Lower leg skin (tissue), 3 donors: ENCODE data around the gene SINHCAF.

ENCODE experiments used
- CTCF ChIP-seq, 3 donors: fragments of 450-650 bp; IDR thresholded peaks; one replicate each; pipeline ENCODE4 v1.5.1; 2016; ENCODE audit warnings: antibody characterized with exemption in 3 of 3, mild to moderate bottlenecking in 3 of 3, moderate library complexity in 2 of 3
- POLR2A ChIP-seq, 2 donors: fragments of 450-650 bp; IDR thresholded peaks; one replicate each; pipeline ENCODE4 v1.6.1; 2016 to 2017; ENCODE audit warnings: antibody characterized with exemption in 2 of 2, mild to moderate bottlenecking in 1 of 2, moderate library complexity in 1 of 2

DNA sequence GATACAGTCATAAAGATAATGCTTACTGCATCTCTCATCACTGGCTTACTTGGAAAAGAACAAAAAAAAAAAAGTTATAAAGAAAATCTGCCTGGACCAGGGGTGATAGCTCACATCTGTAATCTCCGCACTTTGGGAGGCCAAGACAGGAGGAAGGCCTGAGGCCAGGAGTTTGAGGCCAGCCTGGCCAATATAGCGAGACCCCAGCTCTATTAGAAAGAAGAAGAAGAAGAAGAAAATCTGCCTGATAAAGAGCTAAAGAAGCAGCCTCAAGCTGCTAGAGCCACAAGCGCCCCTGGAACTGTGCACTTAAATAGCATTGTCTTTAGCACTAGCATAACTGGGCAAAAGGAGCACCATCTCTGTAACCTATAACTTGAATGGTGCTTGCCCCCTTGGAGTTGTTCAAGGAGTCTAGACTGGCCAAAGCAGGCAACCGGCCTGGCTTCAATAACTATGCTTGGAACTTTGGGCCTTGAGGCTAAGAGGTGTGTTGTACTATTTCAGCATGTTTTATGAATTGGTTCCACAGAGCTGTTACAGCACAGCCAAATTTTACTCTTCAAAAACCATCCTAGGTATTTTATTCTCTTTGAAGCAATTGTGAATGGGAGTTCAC, 53.2 kb downstream of the SINHCAF start:
- no peak for TF ChIP-seq CTCF (IDR thresholded peaks at IDR 0.05)
- TF ChIP-seq POLR2A (IDR thresholded peaks at IDR 0.05): no peak
